ENCODE results near the gene ZFAND3. TPM values are rescaled to one million over a fixed set of nuclear protein-coding genes. Genes with fewer than 3 reads are reported as not detected.

ZFAND3 gene
- total and polyA plus RNA-seq, 12 donors: 21.4 to 163 (median 46.3) TPM

GRCh38 chr6:38191418-38191817 is 371.9 kb downstream of the ZFAND3 start:
- peak in 2 of 7 donors; percentile 12 to 31 for DNase-seq
- intact Hi-C loops (cut with DNase I): no loop called here

DNA sequence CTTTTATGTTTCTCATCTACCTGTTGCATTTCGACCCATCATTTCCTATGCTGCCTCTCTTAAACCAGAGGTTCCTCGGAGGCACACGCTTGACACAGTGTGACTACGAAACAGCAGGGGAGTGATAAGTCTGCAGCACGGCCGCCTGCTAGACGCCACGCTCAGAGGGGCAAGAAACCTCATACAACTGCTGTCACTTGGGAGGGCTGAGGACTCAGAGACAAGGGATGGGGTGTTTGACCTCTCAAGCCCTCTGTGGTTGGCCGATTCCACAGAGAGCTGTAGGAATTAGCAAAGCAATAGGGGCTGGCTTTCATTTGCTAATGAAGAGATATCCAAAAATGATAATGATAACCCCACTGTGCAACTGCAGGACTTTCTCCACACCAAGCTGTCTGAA is 372.5 kb downstream of the ZFAND3 start:
- TF ChIP-seq CTCF (IDR thresholded peaks at IDR 0.05): no peak
- intact Hi-C loops (cut with DNase I): no loop called here

More at GRCh38 chr6:38191418-38191817, 371.9 kb downstream of the ZFAND3 start:
- H3K27me3 ChIP-seq: no peaks in the 10 kb centered on the region
- no peaks in the 10 kb centered on the region for H3K36me3 ChIP-seq (replicated peaks in 1 of 2)
- H3K4me1 ChIP-seq (replicated peaks in 1 of 2): no peaks in the 10 kb centered on the region
- no peaks in the 10 kb centered on the region for H3K9me3 ChIP-seq (replicated peaks in 1 of 3)
- H3K4me3 ChIP-seq: no peak overlapping the region
- no peak for TF ChIP-seq CTCF (IDR thresholded peaks at IDR 0.05)
- no peak for TF ChIP-seq POLR2A (IDR thresholded peaks at IDR 0.05)
- 86 to 95% (median 91%) methylated on average over 9 of the region's 9 CpGs for WGBS, 4 donors
- H3K27ac ChIP-seq: no peak overlapping the region

GRCh38 chr6:38192487-38192886 is 373.0 kb downstream of the ZFAND3 start:
- Histone ChIP-seq H3K4me1 (replicated peaks in 1 of 2) (no peaks in the 10 kb centered on the region), H3K27me3 (no peaks in the 10 kb centered on the region), H3K27ac (no peak overlapping the region), H3K9me3 (replicated peaks in 1 of 3) (no peaks in the 10 kb centered on the region), H3K4me3 (no peak overlapping the region), H3K36me3 (replicated peaks in 1 of 2) (no peaks in the 10 kb centered on the region)
- WGBS, 4 donors: 81 to 90% (median 83%) methylated on average over 5 of the region's 5 CpGs
- TF ChIP-seq POLR2A (IDR thresholded peaks at IDR 0.05): no peak
- TF ChIP-seq CTCF (IDR thresholded peaks at IDR 0.05): no peak
- intact Hi-C loops (cut with DNase I): no loop called here
- DNase-seq: peak in 2 of 7 donors; percentile 10 to 17

More for the DNA sequence above, 372.5 kb downstream of the ZFAND3 start:
- H3K36me3 ChIP-seq (replicated peaks in 1 of 2): no peaks in the 10 kb centered on the region
- H3K4me1 ChIP-seq (replicated peaks in 1 of 2): no peaks in the 10 kb centered on the region
- H3K27me3 ChIP-seq: no peaks in the 10 kb centered on the region
- H3K4me3 ChIP-seq: no peak overlapping the region
- peak in 2 of 7 donors; percentile 5 to 25 for DNase-seq
- WGBS, 4 donors: 82 to 91% (median 89%) methylated on average over 9 of the region's 9 CpGs
- no peaks in the 10 kb centered on the region for H3K9me3 ChIP-seq (replicated peaks in 1 of 3)
- H3K27ac ChIP-seq: no peak overlapping the region

GRCh38 chr6:38193051-38193450 is 373.5 kb downstream of the ZFAND3 start:
- Histone ChIP-seq H3K27me3 (no peaks in the 10 kb centered on the region), H3K9me3 (replicated peaks in 1 of 3) (no peaks in the 10 kb centered on the region), H3K36me3 (replicated peaks in 1 of 2) (no peaks in the 10 kb centered on the region), H3K27ac (no peak overlapping the region), H3K4me1 (replicated peaks in 1 of 2) (no peaks in the 10 kb centered on the region), H3K4me3 (no peak overlapping the region)
- peak in 2 of 7 donors; percentile 5 to 20 for DNase-seq
- TF ChIP-seq CTCF (IDR thresholded peaks at IDR 0.05) (no peak), POLR2A (IDR thresholded peaks at IDR 0.05) (no peak)
- intact Hi-C loops (cut with DNase I): no loop called here
- WGBS, 4 donors: 90 to 96% (median 93%) methylated on average over 7 of the region's 7 CpGs

Data from adrenal gland (tissue), 12 donors.